Stimulated activated naive CD4-positive, alpha-beta T cell (primary cell): ENCODE results near the gene ZNF362.

Experiments
- DNase-seq, 6 experiments: peaks; one replicate each; lab custom pipeline; 2025; lab: John Stamatoyannopoulos, UW

The ZNF362 gene

DNA sequence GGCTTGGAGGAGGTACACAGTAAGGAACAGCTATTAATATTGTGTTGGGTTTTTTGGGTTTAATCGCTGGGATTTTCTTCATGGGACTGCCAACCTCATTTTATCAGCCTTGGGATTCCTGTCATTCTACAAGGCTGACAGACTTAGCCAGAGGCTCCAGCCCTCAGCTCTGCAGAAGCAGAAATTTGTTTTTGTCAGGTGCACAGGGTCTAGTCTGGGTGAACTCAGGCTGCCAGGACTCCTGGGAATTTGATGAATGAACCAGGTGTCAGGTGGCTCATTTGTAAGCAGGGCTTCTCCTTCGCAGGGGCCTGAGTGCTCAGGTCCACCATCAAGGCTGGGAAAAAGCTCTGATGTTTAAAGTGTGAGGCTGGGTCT is 11.5 kb upstream of the ZNF362 start:
- DNase-seq: no peak

DNA sequence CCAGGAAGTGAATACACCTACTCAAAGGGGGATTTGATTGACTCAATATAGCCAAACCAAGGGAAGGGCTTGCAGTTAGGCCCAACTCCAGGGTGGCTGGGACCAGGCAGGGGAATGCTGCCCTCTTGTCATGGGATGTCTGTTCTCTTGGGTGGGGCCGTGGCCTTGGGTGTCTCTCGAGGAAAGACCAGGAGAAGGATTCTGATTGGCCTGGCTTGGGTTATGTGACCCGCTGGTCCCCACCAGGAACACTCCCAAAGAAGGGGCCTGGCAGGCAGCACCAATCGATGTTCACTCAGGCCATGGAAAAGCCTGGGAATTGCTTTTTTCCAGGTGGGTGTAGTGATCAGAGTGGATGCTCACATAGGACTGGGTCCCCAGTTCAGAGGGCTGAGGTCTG is 10.1 kb upstream of the ZNF362 start:
- DNase-seq: no peak

GRCh38 chr1:33247545-33247944 is 8.7 kb upstream of the ZNF362 start:
- no peak for DNase-seq

- no peak for DNase-seq
Measured at GRCh38 chr1:33248244-33248643, 8.0 kb upstream of the ZNF362 start.

DNA sequence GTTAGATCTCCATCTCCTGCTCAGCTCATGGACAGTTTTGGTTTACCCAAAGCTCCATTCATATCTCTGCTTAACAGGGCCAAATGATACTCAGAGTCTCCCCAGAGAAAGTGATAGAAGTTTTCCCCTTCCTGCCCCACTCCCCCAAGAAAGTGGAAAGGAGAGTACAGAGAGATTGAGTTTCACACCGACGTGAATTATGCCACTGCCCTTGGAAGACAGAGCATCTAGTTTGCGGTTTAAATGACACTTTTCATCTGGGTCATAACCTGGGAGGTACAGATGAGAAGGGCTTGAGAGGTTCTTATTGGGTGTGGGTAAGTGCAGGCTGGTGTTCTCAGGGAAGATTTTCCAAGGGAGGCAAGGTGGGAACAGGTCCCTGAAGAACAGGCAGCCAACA is 6.9 kb upstream of the ZNF362 start:
- no peak for DNase-seq

- DNase-seq: no peak
Measured at GRCh38 chr1:33250217-33250616, 6.1 kb upstream of the ZNF362 start.

DNA sequence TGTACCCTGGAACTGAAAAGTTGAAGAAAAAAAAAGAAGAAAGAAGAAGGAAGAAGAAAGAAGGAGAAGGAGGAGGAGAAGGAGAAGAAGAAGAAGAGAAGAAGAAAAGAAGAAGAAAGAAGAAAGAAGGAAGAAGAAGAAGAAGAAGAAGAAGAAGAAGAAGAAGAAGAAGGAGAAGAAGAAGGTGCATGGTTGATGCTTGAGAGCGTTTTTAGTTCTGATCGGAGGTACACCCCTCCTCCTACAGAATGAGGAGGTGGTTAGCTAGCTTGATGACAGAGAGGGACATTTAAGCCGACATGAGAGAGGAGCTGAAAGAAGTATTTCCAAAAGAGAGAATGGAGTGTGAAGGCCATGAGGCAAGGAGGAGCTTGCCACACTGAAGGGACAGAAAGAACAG is 5.6 kb upstream of the ZNF362 start:
- DNase-seq: no peak

DNA sequence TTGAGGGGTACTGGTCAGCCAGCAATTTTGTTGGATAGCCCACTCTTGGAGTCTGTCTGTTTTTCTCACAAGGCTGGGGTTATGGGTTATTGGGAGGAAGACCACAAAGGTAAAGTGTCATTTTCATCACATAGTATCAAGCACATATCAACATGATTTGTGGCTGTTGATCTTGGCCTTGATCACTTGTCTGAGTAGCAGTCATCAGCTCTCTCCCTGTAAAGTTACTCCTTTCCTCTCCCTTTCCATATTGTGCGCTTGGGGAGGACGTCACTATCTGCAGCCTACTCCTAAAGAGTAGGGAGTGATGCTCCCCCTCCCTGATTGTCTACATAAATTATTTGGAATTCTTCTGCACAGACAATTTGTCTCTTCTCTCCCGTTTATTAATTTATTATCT is 1.8 kb upstream of the ZNF362 start:
- DNase-seq: no peak

DNA sequence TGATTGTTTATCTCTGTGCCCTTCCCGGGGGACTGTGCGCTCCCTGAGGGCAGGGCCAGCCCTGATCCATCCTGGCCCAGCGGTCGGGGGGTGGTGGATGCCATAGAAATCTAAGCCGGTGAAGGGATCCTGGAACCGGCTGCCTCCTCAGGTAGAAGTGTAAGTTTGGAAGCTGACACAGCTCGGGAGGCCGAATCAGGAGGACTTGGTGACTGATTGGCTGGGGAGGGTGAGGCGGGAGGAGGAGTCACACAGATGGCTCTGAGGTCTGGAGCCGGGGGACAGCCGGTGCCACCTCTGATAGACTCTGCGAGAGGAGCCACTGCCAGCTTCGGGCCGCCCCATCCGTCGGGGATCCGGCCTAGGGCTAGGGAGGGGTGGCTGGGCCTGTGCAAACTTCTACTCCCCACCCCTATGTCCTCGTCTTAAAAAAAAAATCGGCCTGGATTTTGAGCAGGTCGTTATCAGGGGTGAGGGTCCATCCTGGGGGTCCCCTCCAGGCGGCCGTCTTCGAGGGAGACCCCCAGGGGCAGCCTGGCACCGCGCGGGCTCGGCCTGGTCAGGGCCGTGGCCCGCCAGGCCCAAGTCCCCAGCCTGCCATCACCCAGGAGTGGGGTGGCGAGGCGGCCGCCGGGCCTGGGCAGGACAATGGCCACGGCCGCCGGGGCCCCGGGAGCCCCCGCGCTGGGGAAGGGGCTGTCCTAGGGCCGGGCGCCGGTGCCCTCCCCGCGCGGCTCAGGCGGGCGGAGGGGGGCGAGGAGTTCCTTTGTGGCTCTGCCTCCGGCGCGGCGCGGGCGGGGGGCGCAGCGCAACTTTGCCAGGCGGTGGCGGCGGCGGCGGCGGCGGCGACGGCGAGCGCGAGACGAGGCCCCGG is 708 bp upstream of the ZNF362 start:
- DNase-seq: peak; percentile 3 to 42 (median 26)

DNA sequence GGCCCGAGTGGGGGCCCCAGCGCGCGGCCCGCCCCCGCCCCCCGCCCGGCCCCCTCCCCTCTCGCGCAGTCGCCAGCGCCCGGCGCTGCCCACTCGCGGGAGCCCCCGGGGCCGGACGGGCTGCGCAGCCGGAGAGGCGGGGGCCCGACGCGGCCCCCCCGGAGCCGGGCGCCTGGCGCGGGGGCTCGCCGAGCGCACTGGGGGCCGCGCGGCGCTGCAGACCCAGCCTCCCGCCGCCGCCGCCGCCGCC is 146 bp upstream of the ZNF362 start:
- DNase-seq: no peak

DNA sequence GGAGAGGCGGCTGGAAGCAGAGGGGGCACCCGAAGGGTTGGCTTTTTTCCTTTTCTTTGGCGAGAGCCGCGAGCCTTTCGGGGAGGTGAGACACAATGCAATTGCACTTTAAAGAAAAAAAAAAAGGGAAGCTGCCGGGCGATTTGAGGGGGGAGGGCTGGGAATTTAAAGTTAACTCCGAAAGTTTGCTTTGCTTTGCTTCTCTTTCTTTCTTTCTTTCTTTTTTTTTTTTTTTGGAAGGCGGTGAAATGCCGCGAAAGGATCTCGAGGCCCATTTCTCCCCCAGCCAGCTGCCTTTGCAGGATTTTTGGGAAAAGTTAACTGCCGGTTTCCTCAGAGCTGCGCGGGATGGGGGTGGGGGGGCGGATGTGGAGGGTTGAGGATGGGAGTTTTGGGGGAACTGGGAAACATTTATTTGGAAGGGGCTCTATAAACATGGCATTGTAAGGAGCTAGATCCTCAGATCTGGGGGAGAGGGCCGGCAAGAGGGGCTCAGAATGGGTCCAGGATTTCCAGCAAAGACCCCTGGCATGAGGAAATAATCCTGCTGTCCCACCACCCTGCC is 997 bp downstream of the ZNF362 start:
- no peak for DNase-seq

- DNase-seq: no peak
Measured at GRCh38 chr1:33257772-33258712, 1.8 kb downstream of the ZNF362 start.

GRCh38 chr1:33258788-33259274 is 2.5 kb downstream of the ZNF362 start:
- DNase-seq: no peak

DNA sequence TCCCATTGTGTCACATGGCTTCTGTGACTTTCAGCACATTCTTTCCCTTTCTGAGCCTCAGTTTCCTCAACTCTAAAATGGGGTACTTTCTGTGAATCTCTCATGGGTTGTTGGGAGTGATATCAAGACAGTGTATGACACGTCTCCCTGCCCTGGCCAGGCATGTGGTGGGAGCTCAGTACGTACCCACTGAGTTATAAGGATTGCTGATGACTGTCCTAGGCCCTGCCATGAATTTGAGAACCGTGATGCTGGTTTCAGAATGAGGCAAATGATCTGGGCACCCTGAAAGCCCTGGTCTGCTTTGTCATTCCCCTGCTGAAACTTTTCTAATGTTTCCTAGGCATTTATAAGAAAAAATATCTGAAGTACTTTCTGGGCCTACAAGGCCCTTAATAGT is 3.6 kb downstream of the ZNF362 start:
- DNase-seq: no peak

GRCh38 chr1:33260439-33260838 is 4.1 kb downstream of the ZNF362 start:
- DNase-seq: no peak

DNA sequence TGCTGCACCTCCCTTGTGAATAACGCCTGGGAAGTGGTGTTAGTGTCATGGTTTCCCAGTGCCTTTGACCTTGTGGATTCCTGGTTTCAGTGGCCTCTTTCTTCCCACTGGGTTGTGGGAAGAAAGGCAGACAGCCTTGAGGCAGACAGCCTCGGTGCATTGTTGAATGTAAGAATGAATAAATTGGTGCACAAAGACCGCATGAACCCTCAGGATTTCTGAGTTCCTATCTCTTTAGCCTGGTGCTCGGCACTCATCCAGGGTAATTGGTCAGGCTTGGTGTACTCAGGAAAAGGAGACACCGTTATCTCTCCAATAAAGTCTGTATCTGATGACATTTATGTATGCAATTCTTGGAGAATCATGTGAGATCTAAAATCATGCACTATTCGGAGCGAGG is 5.1 kb downstream of the ZNF362 start:
- DNase-seq: no peak

DNA sequence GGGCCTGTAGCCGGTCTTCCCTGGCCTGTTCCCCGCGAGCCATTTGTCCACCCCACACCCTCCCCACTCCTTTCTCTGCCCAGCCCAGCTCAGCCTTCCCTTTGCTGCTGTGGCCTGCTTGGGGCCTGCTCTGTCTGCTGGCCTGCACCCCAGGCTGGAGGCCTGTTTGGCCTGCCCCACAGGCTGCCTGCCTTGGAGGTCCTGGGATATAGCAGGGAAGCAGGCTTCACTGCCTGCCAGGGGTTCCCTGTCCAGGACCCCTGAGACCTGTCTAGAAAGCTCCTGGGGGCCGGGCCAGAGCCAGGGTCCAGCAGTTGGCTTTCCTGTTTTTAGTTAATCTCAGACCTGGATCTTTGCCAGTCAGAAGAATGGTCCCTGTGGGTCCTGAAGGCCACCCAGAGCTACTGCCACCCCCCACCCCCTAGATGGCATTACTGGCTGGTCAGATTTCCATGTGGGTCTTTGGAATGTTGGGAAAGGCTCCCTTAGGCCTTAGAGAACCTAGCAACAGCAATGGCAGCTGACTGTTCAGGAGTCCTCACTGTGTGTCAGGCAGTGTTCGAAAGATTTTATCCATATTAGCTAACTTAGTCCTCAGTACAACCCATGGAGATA is 7.7 kb downstream of the ZNF362 start:
- DNase-seq: no peak

GRCh38 chr1:33265780-33266605 is 9.7 kb downstream of the ZNF362 start:
- no peak for DNase-seq

GRCh38 chr1:33266766-33267165 is 10.5 kb downstream of the ZNF362 start:
- DNase-seq: no peak

DNA sequence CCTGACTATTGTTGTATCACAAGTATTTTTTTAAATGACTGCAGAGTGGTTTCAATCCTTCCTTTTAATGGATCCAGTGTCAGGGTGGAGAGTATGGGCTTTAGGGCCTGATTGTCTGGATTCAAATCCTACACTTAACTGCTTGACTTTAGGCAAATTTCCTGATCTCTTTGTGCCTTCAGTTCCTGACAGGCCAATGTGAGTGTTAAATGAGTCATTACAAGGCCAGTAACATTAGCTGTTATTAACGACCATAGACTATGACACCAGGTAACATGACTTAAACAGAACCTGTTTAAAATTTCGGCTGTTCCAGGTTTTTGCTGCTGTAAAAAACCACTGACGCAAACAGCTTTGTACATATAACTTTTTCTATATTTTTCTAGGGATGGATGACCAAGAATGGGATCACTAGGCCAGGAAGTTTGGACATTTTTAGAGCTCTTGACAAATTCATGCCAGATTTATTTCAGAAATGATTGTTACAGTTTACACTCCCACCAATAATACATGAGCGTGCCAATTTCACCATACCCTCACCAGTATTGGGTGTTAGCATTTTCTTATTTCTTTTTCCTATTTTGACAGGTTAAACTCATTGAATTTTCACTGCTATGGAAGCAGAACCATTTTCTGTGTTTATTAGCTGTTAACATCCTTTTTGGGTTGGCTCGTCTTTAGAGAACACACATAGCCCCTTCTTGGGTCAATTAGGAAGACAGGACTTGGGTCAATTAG is 11.3 kb downstream of the ZNF362 start:
- no peak for DNase-seq

DNA sequence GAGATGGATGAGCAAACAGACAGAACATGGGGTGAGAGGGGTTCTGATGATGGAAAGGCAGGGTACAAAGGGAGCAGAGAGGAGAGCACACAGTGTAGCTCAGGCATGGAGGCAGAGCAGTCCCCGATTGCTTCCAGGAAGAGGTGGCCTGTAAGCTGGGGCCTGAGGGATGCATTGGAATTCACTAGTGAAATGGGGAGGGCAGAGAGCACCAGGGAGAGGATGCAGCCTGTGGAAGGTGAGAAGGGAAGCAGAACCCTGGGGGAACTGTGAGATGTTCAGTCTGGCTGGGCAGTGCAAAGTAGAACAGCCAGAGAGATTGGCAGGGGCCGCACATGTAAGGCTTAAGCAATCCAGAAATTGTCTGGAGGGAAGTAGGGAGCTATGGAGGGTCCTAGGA is 12.2 kb downstream of the ZNF362 start:
- DNase-seq: no peak
